ENCODE data around the gene ACLY.

GRCh38 chr17:41941168-41941567 is 22.4 kb upstream of the ACLY start:
- no peak for TF ChIP-seq EZH2 (IDR thresholded peaks at IDR 0.05; ENCODE audit: borderline replicate concordance, low read length)
- TF ChIP-seq CTCF (conservative IDR thresholded peaks at IDR 0.05 in 1 of 2, IDR thresholded peaks at IDR 0.05 in 1 of 2; ENCODE audit: extremely low read depth in 1 of 2, insufficient read depth in 1 of 2, low read depth in 1 of 2, low read length in 2 of 2): no peak

All from mammary epithelial cell (primary cell).